ENCODE data around the gene RFTN1. TPM values are rescaled to one million over a fixed set of nuclear protein-coding genes. Genes with fewer than 3 reads are reported as not detected.

RFTN1 gene
- polyA plus RNA-seq, 3 donors, result 17.4 to 28.0 (median 27.2) TPM

GRCh38 chr3:16455001-16455400 is 58.5 kb downstream of the RFTN1 start:
- Histone ChIP-seq H3K9ac (ENCODE audit: insufficient read depth, low read length, poor library complexity, severe bottlenecking) (no peak overlapping the region), H3K9me3 (replicated peaks in 1 of 2; ENCODE audit: control insufficient read depth in 1 of 2, insufficient read depth in 1 of 2, low read length in 2 of 2) (no peaks in the 10 kb centered on the region), H4K20me1 (ENCODE audit: insufficient read depth, low read length) (peaks cover 9% of the 10 kb centered on the region), H2AFZ (ENCODE audit: insufficient read depth, low read depth, low read length, poor library complexity, severe bottlenecking) (no peak overlapping the region), H3K4me3 (replicated peaks in 1 of 3; ENCODE audit: low read depth in 2 of 3, low read length in 3 of 3) (no peak overlapping the region), H3K36me3 (replicated peaks in 1 of 2; ENCODE audit: control insufficient read depth in 1 of 2, insufficient read depth in 2 of 2, low read length in 2 of 2) (peaks cover 3 to 13% of the 10 kb centered on the region in 2 donors), H3K4me1 (ENCODE audit: control insufficient read depth in 1 of 2, insufficient read depth in 2 of 2, low read length in 2 of 2) (no peaks in the 10 kb centered on the region), H3K27ac (ENCODE audit: low read depth in 1 of 2, low read length in 2 of 2) (no peak overlapping the region), H3K27me3 (ENCODE audit: control insufficient read depth in 2 of 2, insufficient read depth in 2 of 2, low read length in 2 of 2) (no peaks in the 10 kb centered on the region), H3K79me2 (ENCODE audit: insufficient read depth, low read length) (no peaks in the 10 kb centered on the region), H3K4me2 (replicated peaks; ENCODE audit: extremely low read depth, low read length, poor library complexity, severe bottlenecking) (no peak overlapping the region)
- WGBS (ENCODE audit: insufficient coverage), result 83% methylated on average over 2 of the region's 7 CpGs
- peaks cover 0 to 2% (median 0%) of the 10 kb centered on the region in 7 donors for H3K9me3 Mint-ChIP-seq
- H3K4me1 Mint-ChIP-seq, result peaks cover 1% of the 10 kb centered on the region
- no peak overlapping the region for H3K4me3 Mint-ChIP-seq
- H3K36me3 Mint-ChIP-seq, result peaks cover 5 to 20% of the 10 kb centered on the region in 2 donors
- intact Hi-C loops (cut with micrococcal nuclease), result no loop called here
- no peaks in the 10 kb centered on the region for H3K27me3 Mint-ChIP-seq (ENCODE audit: low read depth in 3 of 3)
- H3K27ac Mint-ChIP-seq, result no peak overlapping the region
- no peak for TF ChIP-seq CTCF (IDR thresholded peaks at IDR 0.05)
- no peak for DNase-seq

- no peak overlapping the region for H3K4me2 ChIP-seq (replicated peaks; ENCODE audit: extremely low read depth, low read length, poor library complexity, severe bottlenecking)
- intact Hi-C loops (cut with micrococcal nuclease), result no loop called here
Measured at GRCh38 chr3:16452261-16452660, 61.2 kb downstream of the RFTN1 start.

More at GRCh38 chr3:16452261-16452660, 61.2 kb downstream of the RFTN1 start:
- Histone ChIP-seq H3K9ac (ENCODE audit: insufficient read depth, low read length, poor library complexity, severe bottlenecking) (no peak overlapping the region), H4K20me1 (ENCODE audit: insufficient read depth, low read length) (peaks cover 14% of the 10 kb centered on the region), H3K27me3 (ENCODE audit: control insufficient read depth in 2 of 2, insufficient read depth in 2 of 2, low read length in 2 of 2) (no peaks in the 10 kb centered on the region), H3K4me1 (ENCODE audit: control insufficient read depth in 1 of 2, insufficient read depth in 2 of 2, low read length in 2 of 2) (no peaks in the 10 kb centered on the region), H3K36me3 (replicated peaks in 1 of 2; ENCODE audit: control insufficient read depth in 1 of 2, insufficient read depth in 2 of 2, low read length in 2 of 2) (peaks cover 3 to 8% of the 10 kb centered on the region in 2 donors), H3K4me3 (replicated peaks in 1 of 3; ENCODE audit: low read depth in 2 of 3, low read length in 3 of 3) (no peak overlapping the region), H3K9me3 (replicated peaks in 1 of 2; ENCODE audit: control insufficient read depth in 1 of 2, insufficient read depth in 1 of 2, low read length in 2 of 2) (no peaks in the 10 kb centered on the region), H3K79me2 (ENCODE audit: insufficient read depth, low read length) (no peaks in the 10 kb centered on the region), H2AFZ (ENCODE audit: insufficient read depth, low read depth, low read length, poor library complexity, severe bottlenecking) (no peak overlapping the region), H3K27ac (ENCODE audit: low read depth in 1 of 2, low read length in 2 of 2) (no peak overlapping the region)
- Mint-ChIP-seq H3K27ac (no peak overlapping the region), H3K4me1 (peaks cover 2% of the 10 kb centered on the region), H3K9me3 (no peaks in the 10 kb centered on the region), H3K4me3 (no peak overlapping the region), H3K36me3 (peaks cover 3 to 17% of the 10 kb centered on the region in 2 donors), H3K27me3 (ENCODE audit: low read depth in 3 of 3) (no peaks in the 10 kb centered on the region)
- WGBS (ENCODE audit: insufficient coverage), result no CpG with 5 or more reads among the region's 4 CpGs
- no peak for DNase-seq
- no peak for TF ChIP-seq CTCF (IDR thresholded peaks at IDR 0.05)
